Naive B cell (primary cell): ENCODE data around the gene CBFA2T2. TPM values are rescaled to one million over a fixed set of nuclear protein-coding genes. Genes with fewer than 3 reads are reported as not detected.
A peak's percentile ranks its signal among the peaks of the same experiment; 100 is the strongest.
"Not testable (repeated sequence)": the region's sequence is repeated elsewhere in the genome, so short reads cannot be mapped to it uniquely, and the experiment has no call there.

Experiments
- ATAC-seq, 2 donors: fragments of 150-1000 bp; cut with Tn5 transposase; 2 replicates each; pipeline ENCODE4 v1.10.0; 2021; ENCODE audit warnings: low read depth in 2 of 2, mild to moderate bottlenecking in 2 of 2, moderate library complexity in 2 of 2
- DNase-seq: peaks from one replicate; pipeline ENCODE4 v3.0.0; 2022
- H3K27ac Mint-ChIP-seq, 6 donors: one replicate each; pipeline ENCODE4 v1.8.0; 2020 to 2022; ENCODE audit warnings: mild to moderate bottlenecking in 6 of 6, mixed read lengths in 6 of 6, moderate library complexity in 5 of 6, inconsistent platforms in 2 of 6
- H3K27me3 Mint-ChIP-seq, 3 donors: one replicate each; pipeline ENCODE4 v1.8.0; 2021 to 2022; ENCODE audit warnings: mixed read lengths in 3 of 3, mild to moderate bottlenecking in 1 of 3
- H3K36me3 Mint-ChIP-seq, 2 donors: one replicate each; pipeline ENCODE4 v1.8.0; 2020 to 2022; ENCODE audit warnings: mixed read lengths in 2 of 2, inconsistent platforms in 1 of 2, mild to moderate bottlenecking in 1 of 2
- H3K4me1 Mint-ChIP-seq, 3 donors: one replicate each; pipeline ENCODE4 v1.8.0; 2020 to 2022; ENCODE audit warnings: mixed read lengths in 3 of 3, inconsistent platforms in 1 of 3, mild to moderate bottlenecking in 1 of 3, moderate library complexity in 1 of 3
- H3K4me3 Mint-ChIP-seq, 8 donors: one replicate each; pipeline ENCODE4 v1.8.0; 2020 to 2022; ENCODE audit warnings: mild to moderate bottlenecking in 8 of 8, mixed read lengths in 8 of 8, moderate library complexity in 8 of 8, inconsistent platforms in 2 of 8
- H3K9me3 Mint-ChIP-seq, 7 donors: one replicate each; pipeline ENCODE4 v1.8.0; 2020 to 2022; ENCODE audit warnings: mixed read lengths in 7 of 7, mild to moderate bottlenecking in 5 of 7, inconsistent platforms in 2 of 7, moderate library complexity in 1 of 7
- polyA plus RNA-seq, 6 donors: library from polyadenylated mRNA; unstranded; fragments of 300-500 nt; fragmentation: Illumina TruSeq; gene quantifications; one replicate each; pipeline ENCODE4 v1.2.3, GENCODE V29; 2021; ENCODE audit warnings: low read depth in 6 of 6

Gene CBFA2T2
- polyA plus RNA-seq, 6 donors from 2014 or later = 6.1 to 25.9 (median 15.4) TPM

GRCh38 chr20:33568378-33568777, 78.5 kb downstream of the CBFA2T2 start:
- no peaks in the 10 kb centered on the region for H3K36me3 Mint-ChIP-seq
- peak overlapping the region in 3 of 6 donors; percentile 24 to 52 (median 48) for H3K27ac Mint-ChIP-seq
- H3K4me1 Mint-ChIP-seq = peaks cover 32 to 49% (median 44%) of the 10 kb centered on the region in 3 donors
- no peaks in the 10 kb centered on the region for H3K9me3 Mint-ChIP-seq
- peak overlapping the region in 7 of 8 donors; percentile 2 to 84 (median 47) for H3K4me3 Mint-ChIP-seq
- no peaks in the 10 kb centered on the region for H3K27me3 Mint-ChIP-seq
- DNase-seq (peak; percentile 27), ATAC-seq (peak; percentile 72 to 82)

GRCh38 chr20:33568868-33569801, 79.2 kb downstream of the CBFA2T2 start:
- Mint-ChIP-seq H3K4me3 (peak overlapping the region in 6 of 8 donors; percentile 2 to 84 (median 48)), H3K9me3 (no peaks in the 10 kb centered on the region), H3K36me3 (no peaks in the 10 kb centered on the region), H3K27me3 (no peaks in the 10 kb centered on the region), H3K4me1 (peaks cover 32 to 51% (median 45%) of the 10 kb centered on the region in 3 donors), H3K27ac (peak overlapping the region in 2 of 6 donors; percentile 24 to 52)
- ATAC-seq (no peak), DNase-seq (no peak)

- H3K27me3 Mint-ChIP-seq = no peaks in the 10 kb centered on the region
- peaks cover 32 to 57% (median 45%) of the 10 kb centered on the region in 3 donors for H3K4me1 Mint-ChIP-seq
- H3K27ac Mint-ChIP-seq = peak overlapping the region in 2 of 6 donors; percentile 44 to 79
- peak overlapping the region in 1 of 8 donors; percentile 53 for H3K4me3 Mint-ChIP-seq
- H3K36me3 Mint-ChIP-seq = no peaks in the 10 kb centered on the region
- H3K9me3 Mint-ChIP-seq = no peaks in the 10 kb centered on the region
- DNase-seq (no peak), ATAC-seq (no peak)
Observed at GRCh38 chr20:33569802-33570391, 80.0 kb downstream of the CBFA2T2 start.

- H3K27ac Mint-ChIP-seq = peak overlapping the region in 3 of 6 donors; percentile 30 to 49 (median 44)
- H3K9me3 Mint-ChIP-seq = no peaks in the 10 kb centered on the region
- H3K4me3 Mint-ChIP-seq = no peak overlapping the region
Observed at GRCh38 chr20:33570743-33571142, 80.8 kb downstream of the CBFA2T2 start.

GRCh38 chr20:33573268-33573667, 83.4 kb downstream of the CBFA2T2 start:
- not testable (repeated sequence) for H3K9me3 Mint-ChIP-seq, H3K36me3 Mint-ChIP-seq, H3K27me3 Mint-ChIP-seq, DNase-seq
- peaks cover 25 to 55% (median 41%) of the 10 kb centered on the region in 3 donors for H3K4me1 Mint-ChIP-seq
- ATAC-seq = peak; percentile 51 to 66
- H3K4me3 Mint-ChIP-seq = peak overlapping the region in 1 of 8 donors; percentile 31
- peak overlapping the region in 3 of 6 donors; percentile 28 to 96 (median 53) for H3K27ac Mint-ChIP-seq

More at GRCh38 chr20:33570743-33571142, 80.8 kb downstream of the CBFA2T2 start:
- DNase-seq (no peak), ATAC-seq (no peak)
- Mint-ChIP-seq H3K36me3 (no peaks in the 10 kb centered on the region), H3K27me3 (no peaks in the 10 kb centered on the region), H3K4me1 (peaks cover 32 to 51% (median 45%) of the 10 kb centered on the region in 3 donors)

- DNase-seq (no peak), ATAC-seq (no peak)
- Mint-ChIP-seq H3K4me3 (no peak overlapping the region), H3K9me3 (no peaks in the 10 kb centered on the region), H3K27ac (peak overlapping the region in 1 of 6 donors; percentile 47), H3K36me3 (no peaks in the 10 kb centered on the region), H3K4me1 (peaks cover 14 to 34% (median 23%) of the 10 kb centered on the region in 3 donors), H3K27me3 (no peaks in the 10 kb centered on the region)
Observed at GRCh38 chr20:33575282-33575681, 85.4 kb downstream of the CBFA2T2 start.

GRCh38 chr20:33576432-33577125, 86.7 kb downstream of the CBFA2T2 start:
- Mint-ChIP-seq H3K36me3 (no peaks in the 10 kb centered on the region), H3K4me3 (no peak overlapping the region), H3K27ac (peak overlapping the region in 2 of 6 donors; percentile 41 to 53), H3K4me1 (peaks cover 14 to 40% (median 20%) of the 10 kb centered on the region in 3 donors), H3K9me3 (no peaks in the 10 kb centered on the region), H3K27me3 (no peaks in the 10 kb centered on the region)
- DNase-seq (no peak), ATAC-seq (no peak)

GRCh38 chr20:33578510-33578909, 88.6 kb downstream of the CBFA2T2 start:
- ATAC-seq (no peak), DNase-seq (no peak)
- Mint-ChIP-seq H3K4me3 (no peak overlapping the region), H3K36me3 (no peaks in the 10 kb centered on the region), H3K9me3 (no peaks in the 10 kb centered on the region), H3K27me3 (no peaks in the 10 kb centered on the region), H3K27ac (no peak overlapping the region), H3K4me1 (peaks cover 3 to 40% (median 10%) of the 10 kb centered on the region in 3 donors)

- H3K27me3 Mint-ChIP-seq = no peaks in the 10 kb centered on the region
- no peak overlapping the region for H3K4me3 Mint-ChIP-seq
- H3K36me3 Mint-ChIP-seq = no peaks in the 10 kb centered on the region
- no peaks in the 10 kb centered on the region for H3K9me3 Mint-ChIP-seq
- ATAC-seq (no peak), DNase-seq (no peak)
- peaks cover 0 to 29% (median 10%) of the 10 kb centered on the region in 3 donors for H3K4me1 Mint-ChIP-seq
- H3K27ac Mint-ChIP-seq = peak overlapping the region in 1 of 6 donors; percentile 22
Observed at GRCh38 chr20:33583143-33583542, 93.2 kb downstream of the CBFA2T2 start.

- peaks cover 5 to 29% (median 10%) of the 10 kb centered on the region in 3 donors for H3K4me1 Mint-ChIP-seq
- H3K27ac Mint-ChIP-seq = no peak overlapping the region
- ATAC-seq (no peak), DNase-seq (no peak)
- H3K9me3 Mint-ChIP-seq = no peaks in the 10 kb centered on the region
- no peaks in the 10 kb centered on the region for H3K27me3 Mint-ChIP-seq
- no peaks in the 10 kb centered on the region for H3K36me3 Mint-ChIP-seq
- no peak overlapping the region for H3K4me3 Mint-ChIP-seq
Observed at GRCh38 chr20:33584976-33585375, 95.1 kb downstream of the CBFA2T2 start.

GRCh38 chr20:33585413-33585812, 95.5 kb downstream of the CBFA2T2 start:
- Mint-ChIP-seq H3K27ac (no peak overlapping the region), H3K27me3 (no peaks in the 10 kb centered on the region), H3K4me1 (peaks cover 5 to 29% (median 10%) of the 10 kb centered on the region in 3 donors), H3K36me3 (no peaks in the 10 kb centered on the region), H3K9me3 (no peaks in the 10 kb centered on the region), H3K4me3 (no peak overlapping the region)
- no peak for DNase-seq
- no peak for ATAC-seq

GRCh38 chr20:33589059-33589458, 99.2 kb downstream of the CBFA2T2 start:
- Mint-ChIP-seq H3K27me3 (no peaks in the 10 kb centered on the region), H3K4me3 (no peak overlapping the region), H3K27ac (peak overlapping the region in 2 of 6 donors; percentile 24 to 90), H3K9me3 (no peaks in the 10 kb centered on the region), H3K4me1 (peaks cover 9 to 23% (median 17%) of the 10 kb centered on the region in 3 donors), H3K36me3 (no peaks in the 10 kb centered on the region)
- no peak for DNase-seq
- ATAC-seq = no peak

GRCh38 chr20:33591901-33592300, 102.0 kb downstream of the CBFA2T2 start:
- H3K4me1 Mint-ChIP-seq = peaks cover 9 to 23% (median 11%) of the 10 kb centered on the region in 3 donors
- H3K9me3 Mint-ChIP-seq, H3K36me3 Mint-ChIP-seq, H3K27me3 Mint-ChIP-seq: not testable (repeated sequence)
- peak in 1 of 2 donors; percentile 32 for ATAC-seq
- H3K4me3 Mint-ChIP-seq = peak overlapping the region in 4 of 8 donors; percentile 26 to 78 (median 42)
- DNase-seq = peak; percentile 29
- H3K27ac Mint-ChIP-seq = peak overlapping the region; percentile 49 to 97 (median 77)
